HG03139 (cell line): ENCODE data around the gene PDE2A.
A peak's percentile ranks its signal among the peaks of the same experiment; 100 is the strongest.

Source experiments
- ATAC-seq: cut with Tn5 transposase; IDR thresholded peaks from one replicate; pipeline ENCODE4 v1.9.1; 2021; ENCODE audit not compliant: unreplicated experiment

PDE2A gene

DNA sequence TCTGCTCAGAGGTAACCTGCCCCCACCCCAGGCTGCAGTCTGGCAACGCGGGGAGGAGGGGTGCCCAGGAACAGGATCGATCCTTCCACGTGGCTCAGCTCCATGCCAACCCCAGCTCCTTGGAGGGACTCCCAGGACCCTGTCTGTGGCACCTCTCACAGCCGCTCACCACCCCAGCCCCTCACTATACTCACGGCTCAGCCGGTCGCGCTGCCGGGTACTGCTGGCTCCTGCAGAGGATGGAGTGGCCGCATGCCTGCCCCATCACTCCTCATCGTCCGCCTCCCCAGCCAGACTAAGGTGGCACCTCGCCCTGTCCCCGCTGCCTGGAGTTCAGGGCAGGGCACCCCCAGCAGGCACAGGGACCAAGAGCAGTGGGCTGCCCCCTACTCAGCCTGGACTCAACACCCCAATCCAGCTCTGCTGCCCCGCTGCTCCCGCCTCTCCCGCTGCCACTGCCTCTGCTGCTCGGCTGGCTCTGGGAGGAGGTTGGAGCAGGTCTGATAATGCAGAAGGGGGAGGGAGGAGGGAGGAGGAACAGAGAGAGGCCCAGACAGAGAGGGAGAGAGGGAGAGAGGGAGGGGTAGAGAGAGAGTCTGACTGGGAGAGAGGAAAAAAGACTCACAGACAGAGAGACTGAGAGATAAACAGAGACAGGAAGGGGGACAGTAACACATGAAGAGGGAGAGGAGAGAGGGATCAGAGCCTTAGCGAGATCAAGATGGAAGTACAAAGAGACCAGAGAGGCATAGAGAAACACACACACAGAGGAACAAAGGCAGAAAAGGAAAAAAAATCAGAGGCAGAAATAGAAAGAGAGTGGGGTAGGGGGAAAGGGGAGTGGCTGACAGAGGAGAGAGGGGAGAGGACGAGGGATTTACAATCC is at the start of gene PDE2A:
Gene PDE2A, minus strand, starts transcription at position 480 of the 886 bp plus-strand sequence. Its CDS starts 215 bp downstream, at position 265.
- no peak for ATAC-seq

- ATAC-seq, result no peak
Measured at GRCh38 chr11:72723508-72723907, 49.3 kb upstream of the PDE2A start.

DNA sequence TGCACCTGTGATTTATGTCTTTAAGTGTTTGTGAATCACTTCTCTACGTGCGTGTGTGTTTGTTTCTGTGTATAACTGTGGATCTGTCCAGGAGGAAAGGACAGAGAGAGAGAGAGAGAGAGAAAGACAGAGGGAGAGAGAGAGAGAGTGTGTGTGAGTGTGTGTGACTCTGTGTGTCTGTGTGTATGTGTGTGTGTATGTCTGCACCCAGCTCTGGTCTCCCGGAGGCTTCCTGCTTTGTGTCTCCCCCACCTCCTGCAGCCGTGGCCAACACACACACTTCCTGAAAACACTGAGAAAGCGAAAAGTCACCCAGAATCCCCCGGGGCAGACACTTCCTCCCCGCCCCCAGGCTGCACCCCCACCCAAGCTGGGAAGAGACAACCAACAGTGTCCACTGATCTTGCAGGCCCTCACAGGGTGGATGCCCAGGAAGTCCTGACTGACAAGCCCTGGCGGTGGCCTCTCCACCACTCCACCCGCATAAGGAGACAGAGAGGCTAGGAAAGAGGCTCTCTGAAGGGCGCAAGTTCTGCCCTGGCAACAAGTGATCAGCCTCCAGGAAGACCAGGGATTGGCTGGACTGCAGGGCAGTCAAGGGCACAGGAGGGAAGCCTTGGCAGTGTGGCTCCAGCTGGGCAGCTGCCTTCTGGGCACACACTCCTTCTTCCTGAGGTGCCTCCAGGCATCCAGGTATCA is 48.0 kb upstream of the PDE2A start:
- peak; percentile 70 for ATAC-seq

DNA sequence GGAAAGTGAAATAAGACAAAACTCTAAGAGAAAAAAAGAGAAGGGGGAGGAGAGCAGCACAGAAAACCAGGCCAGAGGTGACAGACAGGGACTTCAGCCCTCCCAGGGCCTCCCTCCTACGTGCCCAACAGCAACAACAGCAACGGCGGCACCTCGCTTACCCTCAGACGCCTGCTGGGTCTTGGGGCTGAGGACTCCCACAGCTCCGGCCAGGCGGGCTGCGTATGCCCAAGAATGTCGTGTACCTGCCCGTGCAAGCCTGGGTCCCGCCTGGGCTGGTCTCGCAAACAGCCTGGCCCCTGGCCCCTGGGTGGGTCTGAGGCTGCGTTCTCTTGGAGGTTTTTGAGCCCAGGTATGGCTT is 47.4 kb upstream of the PDE2A start:
- no peak for ATAC-seq

DNA sequence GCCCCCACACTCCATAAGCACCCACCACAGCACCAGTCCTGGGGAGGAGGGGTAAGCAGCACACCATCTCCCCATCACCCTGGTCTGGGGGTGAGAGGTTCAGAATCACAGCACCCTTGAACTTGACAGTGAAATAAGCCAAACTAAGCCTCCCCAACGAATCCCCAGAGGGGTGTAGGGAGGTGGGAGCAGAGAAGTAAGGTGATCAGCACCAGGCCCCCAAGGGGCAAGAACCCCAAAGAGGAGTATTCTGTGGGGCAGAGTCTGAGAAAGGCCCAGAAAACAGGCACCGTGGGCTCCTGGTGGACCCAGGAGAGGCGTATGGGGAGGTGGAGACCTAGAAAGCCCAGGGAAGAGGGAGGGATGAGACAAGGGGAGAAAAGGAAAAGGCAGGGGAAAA is 47.1 kb upstream of the PDE2A start:
- ATAC-seq, result no peak

DNA sequence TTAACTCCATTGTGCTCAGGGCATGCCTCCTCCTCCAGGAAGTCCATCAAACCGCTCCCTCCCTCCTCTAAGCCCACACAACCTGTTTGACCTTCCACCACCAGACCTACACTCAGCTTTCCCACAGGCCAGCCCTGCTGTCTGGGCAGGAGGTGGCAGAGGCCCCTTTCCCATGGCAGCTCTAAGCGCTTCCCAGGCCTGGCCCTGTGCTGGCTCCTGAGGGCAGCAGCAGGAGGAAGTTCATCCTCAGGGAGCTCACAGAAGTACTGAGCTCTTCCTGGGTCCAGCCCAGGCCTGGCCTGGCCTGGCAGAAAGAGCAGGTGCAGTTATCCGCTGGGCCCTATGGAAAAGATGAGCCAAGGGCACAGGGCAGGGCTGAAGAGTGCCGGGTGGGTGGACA is 46.6 kb upstream of the PDE2A start:
- no peak for ATAC-seq

DNA sequence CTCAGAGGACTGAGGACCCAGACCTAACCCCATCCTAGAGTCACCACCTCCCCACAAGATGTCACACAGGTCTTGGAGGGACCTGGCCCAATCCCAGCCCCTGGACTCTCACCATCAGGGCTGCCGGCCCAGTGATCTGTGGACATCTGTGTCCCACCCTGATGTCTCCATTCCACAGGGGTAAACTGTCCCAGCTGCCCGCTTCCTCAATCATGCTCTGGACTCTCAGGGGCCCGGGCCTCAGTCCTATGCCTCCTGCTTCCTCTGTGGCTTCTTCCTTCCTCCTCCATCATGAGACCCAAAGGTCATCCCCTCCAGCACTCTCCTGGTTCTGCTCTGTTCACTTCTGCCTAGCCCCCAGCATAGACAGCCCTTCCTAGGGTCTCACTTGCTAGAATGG is 45.8 kb upstream of the PDE2A start:
- no peak for ATAC-seq

DNA sequence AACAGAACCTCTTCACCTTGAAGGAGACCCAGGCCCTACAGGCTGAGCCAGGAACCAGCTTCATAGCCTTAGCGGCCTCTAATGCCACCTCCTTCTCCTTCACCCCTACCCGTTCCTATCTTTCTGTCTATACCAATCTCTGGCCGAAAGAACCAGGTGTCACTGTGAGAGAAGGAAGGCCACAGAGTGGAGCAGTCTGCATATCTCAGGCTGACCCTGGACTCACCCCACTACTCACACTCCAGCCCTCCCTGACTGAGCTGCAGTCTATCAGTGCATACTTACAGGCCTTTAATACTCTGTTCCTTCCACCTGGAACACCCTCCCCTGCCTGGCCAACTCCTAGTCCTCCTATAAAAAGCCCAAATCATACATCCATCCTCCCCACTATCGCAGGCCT is 45.3 kb upstream of the PDE2A start:
- no peak for ATAC-seq

- ATAC-seq, result no peak
Measured at GRCh38 chr11:72719144-72719543, 44.9 kb upstream of the PDE2A start.

- ATAC-seq, result no peak
Measured at GRCh38 chr11:72718101-72718501, 43.9 kb upstream of the PDE2A start.

- ATAC-seq, result no peak
Measured at GRCh38 chr11:72716788-72717435, 42.7 kb upstream of the PDE2A start.

DNA sequence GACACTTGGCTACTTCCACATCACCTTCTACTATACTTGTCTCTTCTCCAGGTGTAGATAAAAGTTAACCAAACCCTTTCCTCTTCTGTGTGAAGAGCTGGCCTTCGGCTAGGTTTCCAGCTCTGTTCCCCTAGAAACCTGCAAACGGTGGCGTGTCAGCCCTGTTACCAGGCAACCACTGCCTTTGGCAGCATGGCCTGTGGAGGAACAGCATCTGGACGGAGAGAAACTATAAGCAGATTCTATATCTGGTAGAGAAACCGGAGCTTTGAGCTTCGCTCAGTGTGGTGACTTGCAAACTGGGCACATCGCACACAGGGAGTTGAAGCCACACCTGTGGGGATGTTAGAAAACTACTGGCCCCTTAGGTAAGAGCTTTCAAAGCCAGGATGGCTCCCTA is 42.1 kb upstream of the PDE2A start:
- no peak for ATAC-seq

DNA sequence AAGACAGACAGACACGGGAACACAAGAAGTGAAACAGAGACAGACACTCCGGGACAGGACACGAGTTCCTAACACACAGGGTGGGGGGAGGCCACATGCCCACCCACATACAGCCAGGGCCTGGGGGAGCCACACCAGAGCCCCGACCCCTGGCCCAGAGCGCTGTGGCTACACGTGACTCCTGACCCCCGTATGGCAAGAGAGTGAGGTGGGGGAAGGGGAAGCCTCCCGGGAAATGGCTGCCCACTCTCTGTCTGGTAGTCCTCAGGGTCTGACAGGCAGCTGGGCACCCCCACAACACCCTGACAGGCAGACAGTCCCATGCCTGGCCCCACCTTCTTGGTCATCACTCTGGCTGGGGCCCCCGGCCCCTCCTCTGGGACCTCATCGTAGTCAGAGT is 38.6 kb upstream of the PDE2A start:
- no peak for ATAC-seq

GRCh38 chr11:72712168-72712751 is 38.0 kb upstream of the PDE2A start:
- no peak for ATAC-seq

- ATAC-seq, result no peak
Measured at GRCh38 chr11:72711141-72711540, 36.9 kb upstream of the PDE2A start.

- ATAC-seq, result no peak
Measured at GRCh38 chr11:72710278-72710677, 36.1 kb upstream of the PDE2A start.

- ATAC-seq, result no peak
Measured at GRCh38 chr11:72709478-72710238, 35.4 kb upstream of the PDE2A start.

- no peak for ATAC-seq
Measured at GRCh38 chr11:72707032-72707431, 32.8 kb upstream of the PDE2A start.

DNA sequence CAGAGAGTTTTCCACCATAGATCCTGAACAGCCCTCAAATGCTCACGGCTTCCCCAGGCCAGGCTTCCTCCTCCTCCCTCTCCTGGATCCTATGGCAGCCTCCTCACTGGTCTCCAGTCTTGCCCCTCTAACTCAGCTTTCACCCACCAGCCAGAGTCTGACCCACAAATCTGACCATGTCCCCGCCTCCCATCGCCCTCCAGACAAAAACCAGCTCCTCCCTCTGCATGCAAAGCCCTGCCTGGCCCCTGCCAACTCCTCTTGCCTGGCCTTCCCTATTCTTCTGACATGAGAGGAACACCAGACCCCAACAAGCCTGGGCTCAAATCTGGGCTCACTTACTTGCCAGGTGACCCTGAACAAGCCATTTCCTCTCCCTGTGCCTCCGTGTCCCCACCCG is 32.4 kb upstream of the PDE2A start:
- ATAC-seq, result no peak

- no peak for ATAC-seq
Measured at GRCh38 chr11:72705442-72706365, 31.5 kb upstream of the PDE2A start.
